Peyer's patch (tissue), 4 donors: ENCODE data around the gene ZEB1.

Experiments used
- POLR2A ChIP-seq, 2 donors: fragments of 450-650 bp; IDR thresholded peaks; one replicate each; pipeline ENCODE4 v1.5.1; 2017; ENCODE audit warnings: antibody characterized with exemption in 2 of 2, mild to moderate bottlenecking in 2 of 2, moderate library complexity in 2 of 2
- TF ChIP-seq, protein P1 (sequence below), 6 experiments: fragments of 450-650 bp in 4 of 6; fragments of 200-600 bp in 2 of 6; sonication (generic) in 1 of 6; IDR thresholded peaks; one replicate each; pipeline ENCODE4 v1.5.1; 2017 to 2019; ENCODE audit warnings: antibody characterized with exemption in 6 of 6, mild to moderate bottlenecking in 3 of 6, moderate library complexity in 1 of 6

DNA sequence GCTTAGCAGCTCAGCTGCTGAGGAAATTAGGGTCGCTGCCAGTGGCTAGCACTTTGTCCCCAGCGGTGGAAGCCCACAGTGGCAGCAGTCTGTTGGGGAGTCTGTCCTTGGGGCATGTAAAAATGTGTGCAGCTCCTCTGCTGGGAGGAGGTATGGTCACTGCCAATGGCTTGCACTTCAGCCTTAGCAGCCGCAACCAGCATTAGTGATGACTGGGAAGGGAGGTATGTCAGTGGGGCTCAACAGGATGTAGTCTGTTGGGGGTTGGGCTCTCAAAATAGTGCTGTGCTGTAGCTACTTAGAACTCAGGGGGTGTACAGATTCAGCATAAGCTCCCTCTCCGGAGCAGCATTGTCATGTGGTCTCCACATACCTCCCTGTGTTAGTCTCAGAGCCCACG is 189.9 kb downstream of the ZEB1 start:
- TF ChIP-seq, protein P1, sequence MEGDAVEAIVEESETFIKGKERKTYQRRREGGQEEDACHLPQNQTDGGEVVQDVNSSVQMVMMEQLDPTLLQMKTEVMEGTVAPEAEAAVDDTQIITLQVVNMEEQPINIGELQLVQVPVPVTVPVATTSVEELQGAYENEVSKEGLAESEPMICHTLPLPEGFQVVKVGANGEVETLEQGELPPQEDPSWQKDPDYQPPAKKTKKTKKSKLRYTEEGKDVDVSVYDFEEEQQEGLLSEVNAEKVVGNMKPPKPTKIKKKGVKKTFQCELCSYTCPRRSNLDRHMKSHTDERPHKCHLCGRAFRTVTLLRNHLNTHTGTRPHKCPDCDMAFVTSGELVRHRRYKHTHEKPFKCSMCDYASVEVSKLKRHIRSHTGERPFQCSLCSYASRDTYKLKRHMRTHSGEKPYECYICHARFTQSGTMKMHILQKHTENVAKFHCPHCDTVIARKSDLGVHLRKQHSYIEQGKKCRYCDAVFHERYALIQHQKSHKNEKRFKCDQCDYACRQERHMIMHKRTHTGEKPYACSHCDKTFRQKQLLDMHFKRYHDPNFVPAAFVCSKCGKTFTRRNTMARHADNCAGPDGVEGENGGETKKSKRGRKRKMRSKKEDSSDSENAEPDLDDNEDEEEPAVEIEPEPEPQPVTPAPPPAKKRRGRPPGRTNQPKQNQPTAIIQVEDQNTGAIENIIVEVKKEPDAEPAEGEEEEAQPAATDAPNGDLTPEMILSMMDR (IDR thresholded peaks at IDR 0.05), result no peak
- no peak for TF ChIP-seq POLR2A (IDR thresholded peaks at IDR 0.05)
